Stimulated activated CD8-positive, alpha-beta memory T cell treated with anti-CD3 and anti-CD28 coated beads, Interleukin-7, amount 100 ng/mL, for 48 hours (primary cell): ENCODE measurements around the gene IRS2.

Experiments used
- DNase-seq, 2 donors: peaks; one replicate each; pipeline ENCODE4 v3.0.0-alpha.2; 2020; ENCODE audit warnings: low read depth in 1 of 2; ENCODE audit errors: extremely low read depth in 1 of 2

IRS2 gene

DNA sequence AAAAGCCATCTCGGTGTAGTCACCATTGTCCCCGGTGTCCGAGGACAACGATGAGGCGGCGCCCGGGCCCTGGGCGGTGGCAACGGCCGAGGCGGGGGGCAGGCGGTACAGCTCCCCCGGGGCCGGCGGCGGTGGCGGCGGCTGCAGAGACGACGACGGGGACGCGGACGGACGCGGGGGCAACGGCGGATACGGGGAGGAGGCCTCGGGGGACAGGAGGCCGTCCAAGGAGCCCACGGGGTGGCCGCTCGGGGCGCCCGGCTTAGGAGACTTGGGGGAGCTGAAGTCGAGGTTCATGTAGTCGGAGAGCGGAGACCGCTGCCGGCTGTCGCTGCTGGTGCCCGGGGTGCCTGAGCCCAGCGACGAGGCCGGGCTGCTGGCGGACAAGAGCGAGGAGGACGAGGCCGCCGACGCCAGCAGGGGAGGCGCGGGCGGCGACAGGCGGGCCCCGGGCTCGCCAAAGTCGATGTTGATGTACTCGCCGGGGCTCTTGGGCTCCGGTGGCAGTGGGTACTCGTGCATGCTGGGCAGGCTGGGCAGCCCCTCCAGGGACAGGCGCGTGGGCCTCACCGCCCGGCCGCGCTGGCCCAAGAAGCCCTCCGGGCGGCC, 3.5 kb downstream of the IRS2 start:
- no peak for DNase-seq

- DNase-seq = no peak
These were observed 4.1 kb downstream of the IRS2 start for GRCh38 chr13:109782066-109782822.

- DNase-seq = no peak
These were observed 4.9 kb downstream of the IRS2 start for GRCh38 chr13:109781384-109782065.

- no peak for DNase-seq
These were observed 5.5 kb downstream of the IRS2 start for GRCh38 chr13:109780845-109781383.

GRCh38 chr13:109779876-109780510, 6.4 kb downstream of the IRS2 start:
- no peak for DNase-seq

DNA sequence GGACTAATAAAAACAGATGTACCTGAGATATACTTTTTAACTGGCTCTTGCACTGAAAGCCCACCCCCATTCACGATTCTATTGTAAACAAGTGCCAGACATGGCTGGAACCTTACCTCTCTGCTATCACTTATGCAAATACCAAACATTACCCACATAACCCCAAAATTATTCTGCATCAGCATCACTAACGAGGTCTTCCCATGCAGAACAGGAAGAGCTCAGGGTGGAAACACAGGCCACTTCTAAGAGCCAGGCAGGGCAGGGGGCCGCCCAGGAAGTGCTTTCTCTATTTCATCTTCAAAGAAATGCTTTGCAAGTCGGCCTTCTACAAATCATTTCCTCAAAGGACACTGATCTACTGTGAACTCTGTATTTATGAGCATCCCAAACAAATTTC, 7.3 kb downstream of the IRS2 start:
- DNase-seq = no peak

DNA sequence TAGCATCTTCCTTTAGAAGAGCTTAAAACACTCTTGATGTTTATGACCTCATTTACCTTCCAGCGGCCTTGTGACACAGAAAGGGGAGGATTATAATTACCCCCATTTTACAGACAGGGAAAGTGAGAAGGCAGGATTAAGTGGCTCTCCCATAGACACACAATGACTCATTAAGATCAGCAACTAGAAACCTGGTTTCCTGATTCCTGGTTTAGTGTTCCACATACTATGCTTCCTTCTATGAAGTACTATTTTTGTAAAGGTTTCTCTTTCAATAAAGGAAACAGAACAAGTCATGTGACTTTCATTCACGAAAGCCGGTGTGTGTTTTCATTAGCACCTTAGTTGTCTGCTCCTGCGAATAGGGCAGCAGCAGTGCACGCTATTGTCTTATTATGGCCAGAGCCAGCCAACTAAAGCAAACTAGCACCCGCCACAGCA, 8.3 kb downstream of the IRS2 start:
- DNase-seq = no peak

DNA sequence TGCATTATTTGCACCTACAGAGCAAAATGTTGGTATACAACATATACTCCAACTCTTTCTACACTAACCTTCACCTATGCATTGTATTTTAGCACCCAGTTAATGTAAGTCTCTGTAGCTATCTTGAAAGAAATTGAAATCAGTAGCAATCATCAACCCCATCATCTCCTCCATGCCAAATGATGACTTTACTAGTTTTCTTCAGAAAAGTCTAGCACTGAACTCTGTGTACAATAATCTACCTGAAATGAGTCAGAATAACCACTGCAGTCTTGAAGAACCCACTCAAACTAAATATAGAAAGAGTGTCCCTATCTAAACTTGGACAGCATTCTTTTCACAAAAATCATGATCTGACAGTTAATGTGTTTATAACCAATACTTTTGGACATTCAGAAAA, 9.8 kb downstream of the IRS2 start:
- DNase-seq = no peak

GRCh38 chr13:109773786-109774185, 12.6 kb downstream of the IRS2 start:
- no peak for DNase-seq

DNA sequence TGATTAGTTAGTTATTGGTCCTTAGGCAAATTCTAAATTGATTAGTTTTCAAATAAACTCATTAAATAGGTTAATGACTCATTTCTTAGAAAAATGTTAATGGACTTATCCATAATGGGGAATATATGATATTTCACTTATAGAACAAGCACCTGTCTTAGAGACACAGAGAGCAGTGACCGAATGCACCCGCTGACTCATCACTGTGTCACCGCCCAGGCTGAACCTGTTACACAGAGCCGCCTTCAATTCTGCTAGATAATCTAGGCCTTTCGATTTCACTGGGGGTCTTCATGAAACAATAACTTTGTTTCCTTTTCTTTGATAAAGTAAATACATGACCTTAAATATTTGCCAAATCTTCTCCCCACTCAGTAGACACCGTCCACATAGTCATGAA, 13.1 kb downstream of the IRS2 start:
- no peak for DNase-seq

- no peak for DNase-seq
These were observed 14.5 kb downstream of the IRS2 start for GRCh38 chr13:109771926-109772325.

GRCh38 chr13:109770436-109770835, 15.9 kb downstream of the IRS2 start:
- DNase-seq = no peak

GRCh38 chr13:109769921-109770320, 16.5 kb downstream of the IRS2 start:
- no peak for DNase-seq

DNA sequence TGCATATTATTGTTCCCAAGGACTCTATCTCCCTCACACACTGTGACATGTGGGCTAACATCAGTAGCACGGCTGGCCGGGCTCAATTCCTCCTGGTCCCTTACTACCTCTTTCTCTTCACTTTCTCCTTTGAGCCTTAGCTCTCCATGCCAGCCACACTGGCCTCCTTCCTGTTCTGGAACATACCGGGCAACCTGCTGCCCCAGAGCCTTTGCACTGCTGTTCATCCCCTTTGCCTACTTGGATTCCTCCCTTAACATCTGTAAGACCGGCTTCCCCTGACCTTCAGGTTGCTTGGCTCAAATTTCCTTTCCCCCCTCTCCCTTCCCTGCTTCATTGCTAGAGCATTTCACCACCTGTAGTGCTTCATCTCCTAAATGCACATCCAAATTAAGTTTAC, 17.1 kb downstream of the IRS2 start:
- DNase-seq = no peak

DNA sequence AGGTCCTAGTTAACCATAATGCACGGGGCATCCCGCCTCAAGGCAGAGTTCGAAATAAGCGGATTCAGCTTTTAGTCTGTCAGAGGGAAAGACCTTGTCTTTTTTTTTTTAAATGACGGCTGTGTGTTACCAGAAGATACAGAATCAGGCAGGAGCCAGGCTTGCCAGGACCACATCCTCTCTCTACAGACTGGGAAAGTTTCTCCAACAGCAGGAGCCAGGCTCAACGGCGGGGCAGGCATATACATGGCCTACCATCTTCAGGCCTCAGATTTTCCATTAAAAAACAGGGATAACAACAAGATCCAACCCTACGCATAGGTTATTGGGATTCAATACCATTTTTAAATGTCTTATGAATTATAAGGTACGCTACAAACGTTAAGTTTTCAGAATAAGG, 17.8 kb downstream of the IRS2 start:
- DNase-seq = no peak

- no peak for DNase-seq
These were observed 18.2 kb downstream of the IRS2 start for GRCh38 chr13:109768176-109768575.

- no peak for DNase-seq
These were observed 19.4 kb downstream of the IRS2 start for GRCh38 chr13:109767023-109767422.

- DNase-seq = no peak
These were observed 21.7 kb downstream of the IRS2 start for GRCh38 chr13:109764470-109765291.

- no peak for DNase-seq
These were observed 22.3 kb downstream of the IRS2 start for GRCh38 chr13:109764045-109764444.

GRCh38 chr13:109762791-109763190, 23.6 kb downstream of the IRS2 start:
- no peak for DNase-seq
